Hippocampal formation (tissue), 2 donors: ENCODE measurements around the gene KLF7.

ENCODE experiments used
- DNase-seq, 2 donors: peaks; one replicate each; lab custom pipeline; 2025; lab: John Stamatoyannopoulos, UW

Gene KLF7

DNA sequence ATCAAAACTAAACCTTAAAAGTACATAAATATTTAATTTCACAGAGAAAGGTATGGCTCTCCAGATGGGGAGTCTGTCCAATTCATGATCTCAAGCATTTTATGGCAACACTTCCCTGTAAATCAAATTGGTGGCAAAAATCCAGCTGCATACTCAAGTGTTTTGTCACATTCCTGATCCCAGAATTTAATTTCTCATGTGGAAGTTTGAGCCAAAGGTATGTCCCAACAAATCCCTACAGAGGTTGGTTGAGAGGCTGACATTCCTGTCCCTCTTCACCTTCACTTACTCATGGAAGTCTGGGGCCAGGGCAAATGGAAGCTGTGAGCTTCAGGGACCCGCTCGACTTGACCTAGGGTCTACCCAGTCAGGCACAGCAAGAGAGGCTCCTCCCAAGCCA is 17.7 kb downstream of the KLF7 start:
- no peak for DNase-seq

- no peak for DNase-seq
Observed at GRCh38 chr2:207144173-207144785, 21.5 kb downstream of the KLF7 start.

- DNase-seq, result peak; percentile 56 to 67
Observed at GRCh38 chr2:207143215-207144172, 22.3 kb downstream of the KLF7 start.

DNA sequence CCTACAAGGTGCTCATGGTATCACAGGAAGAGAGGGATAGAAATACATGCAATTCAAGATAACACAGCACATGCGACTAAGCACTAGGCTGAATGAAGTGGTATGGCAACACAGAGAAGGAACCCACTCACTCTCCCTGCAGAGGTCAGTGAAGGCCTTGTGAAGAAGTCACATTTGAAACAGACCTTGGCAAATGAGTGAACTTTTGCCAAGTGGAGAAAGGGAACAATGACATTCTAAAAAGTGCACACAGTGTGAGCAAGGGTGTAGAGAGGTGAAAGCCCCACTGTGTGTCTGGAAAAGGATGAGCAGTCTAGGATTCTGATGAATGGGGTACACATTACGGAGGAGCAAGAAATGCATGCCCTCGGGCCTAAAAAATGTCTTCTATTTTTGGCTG is 23.3 kb downstream of the KLF7 start:
- peak; percentile 21 to 28 for DNase-seq

GRCh38 chr2:207141386-207141785 is 24.4 kb downstream of the KLF7 start:
- no peak for DNase-seq

- no peak for DNase-seq
Observed at GRCh38 chr2:207140265-207140664, 25.5 kb downstream of the KLF7 start.

- DNase-seq, result no peak
Observed at GRCh38 chr2:207139552-207139951, 26.2 kb downstream of the KLF7 start.

DNA sequence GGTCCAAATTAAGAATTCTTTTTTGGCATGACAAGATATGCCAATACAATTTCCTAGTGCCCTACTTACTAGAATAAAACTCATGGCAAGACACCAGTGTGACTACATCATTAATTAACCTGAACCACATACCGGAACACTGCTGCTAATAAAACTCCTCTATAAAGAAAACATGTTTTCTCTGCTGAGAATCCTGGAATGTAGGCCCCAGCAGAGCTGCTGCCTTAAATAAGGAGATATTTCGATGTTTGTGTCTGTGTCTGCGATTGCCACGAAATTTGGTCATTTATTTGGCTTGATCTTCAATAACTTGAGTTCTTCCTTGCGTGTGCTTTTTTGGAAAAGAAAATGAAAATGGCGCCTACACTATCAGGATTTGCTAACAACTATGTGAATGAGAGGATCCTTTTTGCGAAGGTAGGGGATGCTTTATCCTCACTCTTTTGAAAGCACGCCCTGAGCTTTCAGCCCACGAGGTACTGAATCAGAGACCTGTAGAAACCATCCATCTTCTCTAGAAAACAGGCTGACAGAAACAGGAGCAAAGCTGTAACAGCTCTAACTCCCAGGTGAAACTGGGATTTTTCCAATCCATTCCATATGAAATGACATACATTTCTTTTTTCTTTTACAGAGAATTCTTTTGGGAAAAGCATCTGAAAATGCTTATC is 27.0 kb downstream of the KLF7 start:
- DNase-seq, result no peak

DNA sequence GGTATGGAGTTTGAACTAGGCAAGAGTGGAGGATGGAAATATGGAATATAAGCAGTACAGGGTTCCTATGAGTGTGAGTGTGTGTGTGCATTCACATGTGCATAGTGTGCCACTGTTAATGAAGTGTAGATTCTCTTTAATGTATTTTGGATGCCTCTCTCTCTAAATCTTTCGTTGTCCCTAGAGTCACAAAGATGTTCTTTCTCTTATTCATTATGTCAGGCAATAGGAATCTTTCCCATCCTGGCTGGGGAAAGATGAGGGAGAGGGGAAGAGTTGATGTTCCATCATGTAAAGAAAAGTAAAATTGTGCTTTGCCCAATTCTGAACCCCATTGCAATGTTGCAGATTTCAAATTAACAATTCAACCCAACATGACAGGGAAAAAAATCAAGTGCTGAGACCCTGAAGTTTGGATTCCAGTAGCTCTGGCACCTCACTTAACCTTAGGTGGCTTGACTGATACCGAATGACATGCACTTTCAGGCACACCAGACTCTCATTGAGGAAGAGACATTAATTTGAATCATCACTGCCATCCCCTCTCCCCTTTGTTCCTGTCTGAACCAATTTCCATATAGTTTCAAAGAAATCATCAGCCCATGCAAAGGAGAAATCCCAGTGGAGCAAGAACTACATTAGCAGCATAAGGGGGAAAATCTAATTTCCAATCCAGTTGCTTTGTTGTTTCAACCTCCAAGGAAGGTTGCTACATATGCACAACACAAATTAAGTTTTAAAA is 28.0 kb downstream of the KLF7 start:
- DNase-seq, result no peak

DNA sequence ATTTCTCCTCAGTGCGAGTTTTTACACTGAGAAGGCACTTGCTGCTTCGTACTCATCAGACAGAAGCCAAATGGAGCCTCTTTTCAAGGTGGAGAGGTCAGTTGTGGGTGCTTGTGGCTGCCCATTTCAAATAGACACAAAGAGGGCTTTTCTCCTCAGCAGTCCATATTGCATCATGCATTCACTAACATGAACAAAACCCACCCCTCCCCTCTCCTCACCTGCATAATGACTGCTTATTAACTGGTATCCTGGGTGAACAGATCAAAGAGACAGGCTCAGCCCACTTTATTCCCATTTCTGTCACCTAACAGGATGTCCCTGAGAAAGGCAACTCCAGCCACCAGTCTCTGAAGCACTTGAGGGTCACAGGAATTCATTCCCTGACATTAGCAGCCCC is 28.9 kb downstream of the KLF7 start:
- DNase-seq, result no peak

- no peak for DNase-seq
Observed at GRCh38 chr2:207135801-207136457, 29.8 kb downstream of the KLF7 start.

GRCh38 chr2:207135340-207135739 is 30.4 kb downstream of the KLF7 start:
- DNase-seq, result no peak

DNA sequence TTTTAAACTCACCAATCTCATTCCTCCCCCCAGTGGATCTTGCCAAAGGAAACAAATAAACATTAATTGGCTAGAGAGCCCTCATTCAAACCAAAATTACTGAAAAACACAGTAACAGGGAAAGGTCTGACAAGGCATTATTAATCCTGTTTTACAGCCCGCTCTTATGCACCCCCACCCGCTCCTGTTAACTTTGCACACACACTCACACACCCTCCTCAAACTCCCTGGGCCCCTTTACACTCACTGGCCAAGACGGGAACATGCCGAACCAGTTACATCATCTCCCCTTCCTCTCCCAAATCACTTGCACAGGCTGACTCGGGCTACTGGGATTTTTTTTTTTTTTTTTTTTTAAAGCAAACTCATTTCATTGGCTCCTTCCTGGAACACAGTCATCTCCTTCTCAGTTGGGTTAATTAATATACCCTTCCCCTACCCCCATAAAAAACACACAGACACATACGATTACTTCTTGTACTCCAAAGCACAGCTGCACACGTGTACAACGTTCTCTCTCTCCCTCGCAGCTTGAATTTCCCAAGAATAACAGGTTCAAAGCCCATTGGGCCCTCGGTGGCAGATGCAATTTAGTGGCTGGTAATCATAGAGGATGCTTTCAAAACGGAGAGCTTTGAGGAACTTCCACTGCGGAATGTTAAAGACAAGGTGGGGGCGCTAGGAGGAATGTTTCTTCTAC is 31.8 kb downstream of the KLF7 start:
- no peak for DNase-seq

DNA sequence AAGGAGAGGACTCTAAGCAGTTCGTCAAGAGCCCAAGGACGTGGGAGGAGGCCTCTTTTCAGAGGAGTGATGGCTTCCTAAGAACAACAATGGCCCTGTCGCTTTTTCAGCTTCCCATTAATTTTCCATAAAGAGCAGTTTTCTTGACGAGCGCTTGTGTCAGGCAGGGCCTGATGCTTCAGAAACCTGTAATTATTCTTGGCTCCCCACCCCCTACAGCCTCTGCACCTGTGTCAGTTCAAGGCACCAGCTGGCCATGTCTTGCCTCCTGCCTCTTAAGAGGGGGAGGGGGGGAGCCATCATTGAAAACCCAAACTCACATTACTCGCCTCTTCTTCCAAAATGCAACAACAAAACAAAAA is 32.3 kb downstream of the KLF7 start:
- DNase-seq, result no peak

GRCh38 chr2:207132019-207132418 is 33.7 kb downstream of the KLF7 start:
- no peak for DNase-seq

- DNase-seq, result no peak
Observed at GRCh38 chr2:207131594-207131993, 34.2 kb downstream of the KLF7 start.

DNA sequence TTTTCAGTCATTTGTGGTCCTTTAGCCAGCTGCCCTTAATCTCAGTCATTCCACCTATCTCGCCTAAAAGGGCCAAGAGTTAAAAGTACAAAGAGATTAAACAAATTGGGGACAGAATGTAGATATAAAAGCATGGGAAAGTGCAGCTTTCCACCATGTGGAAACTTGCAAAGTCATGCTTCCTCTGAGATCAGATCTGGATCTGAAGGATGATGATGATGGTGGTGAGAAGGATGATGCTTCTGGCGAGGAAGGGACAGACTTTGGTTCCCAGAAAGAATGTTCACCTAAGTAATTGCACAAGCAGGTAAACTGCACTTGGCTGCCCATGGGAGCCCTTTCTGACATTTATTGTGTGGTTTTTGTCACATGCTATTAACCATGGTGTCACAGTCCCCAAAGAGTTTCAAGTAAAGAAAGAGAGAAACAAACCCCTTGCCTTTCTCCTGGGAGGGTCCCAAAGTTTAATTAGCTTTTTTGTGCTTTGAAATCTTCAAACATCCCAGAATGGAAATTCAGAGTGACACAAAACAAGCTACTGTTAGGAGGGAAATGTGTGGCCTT is 34.7 kb downstream of the KLF7 start:
- no peak for DNase-seq

DNA sequence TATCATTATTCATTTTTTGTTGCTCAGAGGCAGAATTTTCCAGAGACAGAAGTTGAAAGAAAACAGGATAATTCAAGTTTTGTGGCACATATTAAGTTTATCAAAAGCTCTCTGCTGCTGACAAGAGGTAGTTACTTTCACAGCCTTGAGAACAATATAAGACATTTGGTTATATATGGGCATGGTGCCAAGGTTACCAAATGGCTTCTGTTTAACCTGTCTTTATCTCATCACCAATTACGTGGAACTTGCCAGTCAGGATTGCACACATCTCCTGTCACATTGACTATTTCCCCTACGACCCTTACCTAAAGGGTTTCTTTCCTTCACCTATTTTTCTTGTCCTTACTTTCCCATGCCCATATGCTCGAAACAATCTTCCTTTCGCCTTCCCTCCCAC is 35.9 kb downstream of the KLF7 start:
- DNase-seq, result no peak

DNA sequence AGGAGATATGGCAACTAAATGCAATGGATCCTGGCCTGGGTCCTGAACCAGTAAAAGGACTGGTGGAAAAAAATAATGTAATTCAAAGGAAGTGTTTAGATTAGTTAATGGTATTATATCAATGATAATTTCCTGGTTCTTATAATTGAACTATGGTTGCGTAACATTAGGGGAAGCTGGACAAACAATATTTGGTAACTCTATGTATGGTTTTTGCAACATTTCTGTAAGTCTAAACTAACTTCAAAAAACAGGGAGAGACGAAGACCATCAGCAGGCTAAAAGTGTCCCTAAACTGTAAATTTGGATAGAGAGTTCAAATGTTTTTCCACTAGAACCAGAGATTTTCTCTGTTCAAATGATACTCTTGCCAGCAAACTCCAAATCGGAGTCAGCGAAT is 36.9 kb downstream of the KLF7 start:
- no peak for DNase-seq

GRCh38 chr2:207126724-207127308 is 38.9 kb downstream of the KLF7 start:
- DNase-seq, result no peak
